Activated T-helper 1 cell treated with anti-CD3 and anti-CD28 coated beads, Interleukin-12 subunit alpha, Interleukin-12 subunit beta, Interleukin-2, Interleukin-4 antibody, amounts not matched to agents 30 ng/mL and 10 ng/mL and 1 ng/mL, durations not matched to agents 14 hours and 24 hours and 36 hours (primary cell): ENCODE data around the gene COL18A1. TPM values are rescaled to one million over a fixed set of nuclear protein-coding genes. Genes with fewer than 3 reads are reported as not detected.
"Not testable (repeated sequence)": the region's sequence is repeated elsewhere in the genome, so short reads cannot be mapped to it uniquely, and the experiment has no call there.

ENCODE experiments used
- DNase-seq: peaks from one replicate; pipeline ENCODE4 v3.0.0; 2021; ENCODE audit warnings: low spot score
- H3K27ac Mint-ChIP-seq: one replicate; pipeline ENCODE4 v1.8.0; 2021; ENCODE audit warnings: mild to moderate bottlenecking, mixed read lengths
- H3K27me3 Mint-ChIP-seq: one replicate; pipeline ENCODE4 v1.8.0; 2022; ENCODE audit warnings: mild to moderate bottlenecking, moderate library complexity, mixed read lengths; ENCODE audit not compliant: insufficient read depth
- H3K36me3 Mint-ChIP-seq: one replicate; pipeline ENCODE4 v1.8.0; 2021; ENCODE audit warnings: low read depth, mixed read lengths
- H3K4me1 Mint-ChIP-seq: one replicate; pipeline ENCODE4 v1.8.0; 2021; ENCODE audit warnings: low read depth, mixed read lengths
- H3K4me3 Mint-ChIP-seq: one replicate; pipeline ENCODE4 v1.8.0; 2021; ENCODE audit warnings: mild to moderate bottlenecking, moderate library complexity, mixed read lengths
- H3K9me3 Mint-ChIP-seq: one replicate; pipeline ENCODE4 v1.8.0; 2021; ENCODE audit warnings: mixed read lengths
- intact Hi-C: fragments of 100-400 bp; cut with micrococcal nuclease; formaldehyde crosslinking; loops from one replicate; pipeline ENCODE4 v1.15.1; 2024
- total RNA-seq: library from RNA; stranded (reverse); gene quantifications from 2 replicates; pipeline ENCODE4 v1.2.3, GENCODE V29; 2022

The COL18A1 gene
- total RNA-seq, 1 donor from 2014 or later, result 2.1 TPM

GRCh38 chr21:45430521-45431501 is 25.8 kb downstream of the COL18A1 start:
- no peak overlapping the region for H3K27ac Mint-ChIP-seq
- intact Hi-C loops, result no loop called here
- DNase-seq, result no peak
- no peak overlapping the region for H3K4me3 Mint-ChIP-seq
- H3K36me3 Mint-ChIP-seq, result no peaks in the 10 kb centered on the region
- no peaks in the 10 kb centered on the region for H3K4me1 Mint-ChIP-seq
- H3K27me3 Mint-ChIP-seq, result peaks cover 2% of the 10 kb centered on the region
- H3K9me3 Mint-ChIP-seq, result no peaks in the 10 kb centered on the region

- no peak overlapping the region for H3K4me3 Mint-ChIP-seq
- H3K36me3 Mint-ChIP-seq, result no peaks in the 10 kb centered on the region
- no peak overlapping the region for H3K27ac Mint-ChIP-seq
- DNase-seq, result no peak
- intact Hi-C loops, result no loop called here
- H3K27me3 Mint-ChIP-seq, result peaks cover 2% of the 10 kb centered on the region
- no peaks in the 10 kb centered on the region for H3K4me1 Mint-ChIP-seq
- H3K9me3 Mint-ChIP-seq, result no peaks in the 10 kb centered on the region
Observed at GRCh38 chr21:45431781-45432572, 27.0 kb downstream of the COL18A1 start.

GRCh38 chr21:45432575-45433255 is 27.8 kb downstream of the COL18A1 start:
- DNase-seq, result no peak
- H3K27me3 Mint-ChIP-seq, result peaks cover 2% of the 10 kb centered on the region
- no peak overlapping the region for H3K4me3 Mint-ChIP-seq
- intact Hi-C loops, result no loop called here
- H3K4me1 Mint-ChIP-seq, result no peaks in the 10 kb centered on the region
- no peaks in the 10 kb centered on the region for H3K9me3 Mint-ChIP-seq
- H3K36me3 Mint-ChIP-seq, result no peaks in the 10 kb centered on the region
- no peak overlapping the region for H3K27ac Mint-ChIP-seq

GRCh38 chr21:45433301-45433700 is 28.3 kb downstream of the COL18A1 start:
- H3K27ac Mint-ChIP-seq, result no peak overlapping the region
- intact Hi-C loops, result no loop called here

GRCh38 chr21:45433911-45434644 is 29.1 kb downstream of the COL18A1 start:
- Mint-ChIP-seq H3K27ac (no peak overlapping the region), H3K36me3 (no peaks in the 10 kb centered on the region), H3K4me3 (no peak overlapping the region), H3K9me3 (no peaks in the 10 kb centered on the region), H3K4me1 (no peaks in the 10 kb centered on the region), H3K27me3 (peaks cover 2% of the 10 kb centered on the region)
- intact Hi-C loops, result no loop called here
- DNase-seq, result no peak

More at GRCh38 chr21:45433301-45433700, 28.3 kb downstream of the COL18A1 start:
- no peaks in the 10 kb centered on the region for H3K36me3 Mint-ChIP-seq
- H3K9me3 Mint-ChIP-seq, result no peaks in the 10 kb centered on the region
- H3K4me1 Mint-ChIP-seq, result no peaks in the 10 kb centered on the region
- no peak for DNase-seq
- H3K4me3 Mint-ChIP-seq, result no peak overlapping the region
- H3K27me3 Mint-ChIP-seq, result peaks cover 2% of the 10 kb centered on the region

GRCh38 chr21:45434645-45435217 is 29.8 kb downstream of the COL18A1 start:
- no peaks in the 10 kb centered on the region for H3K9me3 Mint-ChIP-seq
- H3K27me3 Mint-ChIP-seq, result peaks cover 2% of the 10 kb centered on the region
- no peak overlapping the region for H3K4me3 Mint-ChIP-seq
- intact Hi-C loops, result no loop called here
- no peaks in the 10 kb centered on the region for H3K36me3 Mint-ChIP-seq
- H3K27ac Mint-ChIP-seq, result no peak overlapping the region
- no peak for DNase-seq
- peaks cover 6% of the 10 kb centered on the region for H3K4me1 Mint-ChIP-seq

GRCh38 chr21:45435405-45435981 is 30.5 kb downstream of the COL18A1 start:
- intact Hi-C loops, result no loop called here
- no peak for DNase-seq
- peaks cover 6% of the 10 kb centered on the region for H3K4me1 Mint-ChIP-seq
- no peak overlapping the region for H3K4me3 Mint-ChIP-seq
- H3K9me3 Mint-ChIP-seq, result no peaks in the 10 kb centered on the region
- no peaks in the 10 kb centered on the region for H3K36me3 Mint-ChIP-seq
- H3K27ac Mint-ChIP-seq, result no peak overlapping the region
- H3K27me3 Mint-ChIP-seq, result peaks cover 2% of the 10 kb centered on the region

- intact Hi-C loops, result no loop called here
- peaks cover 6% of the 10 kb centered on the region for H3K4me1 Mint-ChIP-seq
- no peak overlapping the region for H3K4me3 Mint-ChIP-seq
- H3K27me3 Mint-ChIP-seq, result no peaks in the 10 kb centered on the region
- H3K27ac Mint-ChIP-seq, result no peak overlapping the region
- H3K36me3 Mint-ChIP-seq, result no peaks in the 10 kb centered on the region
- no peaks in the 10 kb centered on the region for H3K9me3 Mint-ChIP-seq
- no peak for DNase-seq
Observed at GRCh38 chr21:45436351-45437065, 31.5 kb downstream of the COL18A1 start.

GRCh38 chr21:45437844-45438243 is 32.9 kb downstream of the COL18A1 start:
- H3K27ac Mint-ChIP-seq, DNase-seq, H3K36me3 Mint-ChIP-seq, H3K27me3 Mint-ChIP-seq, H3K4me1 Mint-ChIP-seq, H3K4me3 Mint-ChIP-seq, H3K9me3 Mint-ChIP-seq, intact Hi-C loops: not testable (repeated sequence)

- intact Hi-C loops, result loop anchor here (1.0 kb wide), 3 partner anchors 146 to 382 kb away; no protein-coding TSS in a partner anchor
- Mint-ChIP-seq H3K4me1 (peaks cover 6% of the 10 kb centered on the region), H3K9me3 (no peaks in the 10 kb centered on the region), H3K36me3 (no peaks in the 10 kb centered on the region), H3K27ac (no peak overlapping the region), H3K27me3 (no peaks in the 10 kb centered on the region), H3K4me3 (no peak overlapping the region)
- DNase-seq, result no peak
Observed at GRCh38 chr21:45438391-45439145, 33.6 kb downstream of the COL18A1 start.
